KMS-11 (cell line): Measurements from ENCODE around the gene PLA2G2F.

Experiments used
- H2AFZ ChIP-seq: fragments of 200-600 bp; sonication (generic); 2 replicates; pipeline ENCODE4 v1.6.1; 2016; ENCODE audit warnings: antibody characterized with exemption, mixed run types, low read depth
- H3K27ac ChIP-seq: fragments of 200-600 bp; sonication (generic); 2 replicates; pipeline ENCODE4 v1.6.1; 2016; ENCODE audit warnings: mild to moderate bottlenecking, mixed run types
- H3K27me3 ChIP-seq: fragments of 200-600 bp; sonication (generic); 2 replicates; pipeline ENCODE4 v1.6.1; 2017; ENCODE audit warnings: mild to moderate bottlenecking, low read depth, mixed run types, moderate library complexity; ENCODE audit not compliant: insufficient read depth
- H3K36me3 ChIP-seq: fragments of 200-600 bp; sonication (generic); 2 replicates; pipeline ENCODE4 v1.6.1; 2017; ENCODE audit warnings: mild to moderate bottlenecking, mixed run types; ENCODE audit not compliant: insufficient read depth
- H3K4me1 ChIP-seq: fragments of 200-600 bp; sonication (generic); 2 replicates; pipeline ENCODE4 v1.6.1; 2016; ENCODE audit warnings: mild to moderate bottlenecking, low read depth, mixed run types; ENCODE audit not compliant: poor library complexity, severe bottlenecking
- H3K4me2 ChIP-seq: fragments of 200-600 bp; sonication (generic); 2 replicates; pipeline ENCODE4 v1.7.0; 2016; ENCODE audit warnings: mild to moderate bottlenecking, mixed run types
- H3K4me3 ChIP-seq: fragments of 200-600 bp; sonication (generic); IDR thresholded peaks from 2 replicates; pipeline ENCODE4 v1.6.1; 2017; ENCODE audit warnings: low read depth, low read length, mixed read lengths; ENCODE audit not compliant: insufficient read depth
- H3K79me2 ChIP-seq: fragments of 200-600 bp; sonication (generic); 2 replicates; pipeline ENCODE4 v1.6.1; 2016; ENCODE audit warnings: low read depth, mixed run types; ENCODE audit not compliant: insufficient read depth
- H3K9ac ChIP-seq: fragments of 200-600 bp; sonication (generic); 2 replicates; pipeline ENCODE4 v1.6.1; 2016; ENCODE audit warnings: mild to moderate bottlenecking, mixed run types
- H4K20me1 ChIP-seq: fragments of 200-600 bp; sonication (generic); 2 replicates; pipeline ENCODE4 v1.6.1; 2016; ENCODE audit warnings: mild to moderate bottlenecking, mixed run types; ENCODE audit not compliant: insufficient read depth
- CTCF ChIP-seq: fragments of 200-600 bp; sonication (generic); conservative IDR thresholded peaks from 2 replicates; pipeline ENCODE4 v1.6.1; 2017; ENCODE audit warnings: low read depth, mild to moderate bottlenecking, antibody characterized with exemption, low read length, moderate library complexity, mixed read lengths

Gene PLA2G2F

GRCh38 chr1:20110679-20111078, 28.4 kb upstream of the PLA2G2F start:
- Histone ChIP-seq H3K27me3 (peaks cover 6% of the 10 kb centered on the region; the same call in 1 of the 2 replicates), H3K27ac (no peak overlapping the region), H3K79me2 (no peaks in the 10 kb centered on the region), H4K20me1 (no peaks in the 10 kb centered on the region), H3K4me1 (no peaks in the 10 kb centered on the region), H3K36me3 (no peaks in the 10 kb centered on the region), H3K4me3 (no peak overlapping the region), H2AFZ (no peak overlapping the region), H3K9ac (no peak overlapping the region), H3K4me2 (no peak overlapping the region)
- no peak for TF ChIP-seq CTCF

DNA sequence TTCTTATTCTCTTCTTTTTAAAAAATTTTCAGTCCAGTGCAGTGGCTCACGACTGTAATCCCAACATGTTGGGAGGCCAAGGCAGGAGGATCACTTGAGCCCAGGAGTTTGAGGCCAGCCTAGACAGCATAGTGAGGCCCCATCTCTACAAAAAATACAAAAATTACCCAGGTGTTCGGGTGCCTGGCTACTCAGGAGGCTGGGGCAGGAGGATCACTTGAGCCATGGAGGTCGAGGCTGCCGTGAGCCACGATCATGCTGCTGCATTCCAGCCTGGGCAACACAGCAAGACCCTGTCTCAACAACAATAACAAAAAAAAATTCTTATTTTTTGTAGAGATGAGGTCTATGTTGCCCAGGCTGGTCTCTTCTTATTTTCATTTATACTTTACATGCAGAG, 27.7 kb upstream of the PLA2G2F start:
- no peak for TF ChIP-seq CTCF
- Histone ChIP-seq H4K20me1 (no peaks in the 10 kb centered on the region), H2AFZ (no peak overlapping the region), H3K4me2 (no peak overlapping the region), H3K79me2 (no peaks in the 10 kb centered on the region), H3K4me3 (no peak overlapping the region), H3K4me1 (no peaks in the 10 kb centered on the region), H3K27me3 (peaks cover 3% of the 10 kb centered on the region; the same call in 1 of the 2 replicates), H3K9ac (no peak overlapping the region), H3K27ac (no peak overlapping the region), H3K36me3 (no peaks in the 10 kb centered on the region)

GRCh38 chr1:20112279-20113000, 26.7 kb upstream of the PLA2G2F start:
- H3K4me3 ChIP-seq: no peak overlapping the region
- H3K4me2 ChIP-seq: no peak overlapping the region
- H2AFZ ChIP-seq: no peak overlapping the region
- no peaks in the 10 kb centered on the region for H4K20me1 ChIP-seq
- TF ChIP-seq CTCF: no peak
- H3K9ac ChIP-seq: no peak overlapping the region
- H3K27me3 ChIP-seq: peaks cover 3% of the 10 kb centered on the region; the same call in 1 of the 2 replicates
- no peaks in the 10 kb centered on the region for H3K79me2 ChIP-seq
- no peak overlapping the region for H3K27ac ChIP-seq
- no peaks in the 10 kb centered on the region for H3K36me3 ChIP-seq
- no peaks in the 10 kb centered on the region for H3K4me1 ChIP-seq

- Histone ChIP-seq H3K27ac (no peak overlapping the region), H3K4me1 (no peaks in the 10 kb centered on the region), H3K36me3 (no peaks in the 10 kb centered on the region), H3K9ac (no peak overlapping the region), H3K27me3 (peaks cover 3% of the 10 kb centered on the region; the same call in 1 of the 2 replicates), H4K20me1 (no peaks in the 10 kb centered on the region), H3K4me2 (no peak overlapping the region), H3K79me2 (no peaks in the 10 kb centered on the region), H3K4me3 (no peak overlapping the region), H2AFZ (no peak overlapping the region)
- TF ChIP-seq CTCF: no peak
These were observed 25.0 kb upstream of the PLA2G2F start for GRCh38 chr1:20114021-20114648.
